Kidney epithelial cell (primary cell): ENCODE measurements around the gene BSG. TPM values are rescaled to one million over a fixed set of nuclear protein-coding genes. Genes with fewer than 3 reads are reported as not detected.
A peak's percentile ranks its signal among the peaks of the same experiment; 100 is the strongest.

Source experiments
- DNase-seq: peaks from one replicate; pipeline ENCODE4 v3.0.0-alpha.2; 2010; ENCODE audit warnings: low read depth
- H3K27me3 ChIP-seq: 2 replicates; pipeline ENCODE4 v1.6.0; 2011; ENCODE audit warnings: low read length; ENCODE audit not compliant: control insufficient read depth, insufficient read depth
- H3K36me3 ChIP-seq: 2 replicates; pipeline ENCODE4 v1.5.1; 2011; ENCODE audit warnings: low read length; ENCODE audit not compliant: control insufficient read depth, insufficient read depth
- H3K4me3 ChIP-seq: 2 replicates; pipeline ENCODE4 v1.5.1; 2011; ENCODE audit warnings: low read depth, mild to moderate bottlenecking, control low read depth, low read length
- CTCF ChIP-seq: IDR thresholded peaks from 2 replicates; pipeline ENCODE4 v1.5.1; 2011; ENCODE audit warnings: mild to moderate bottlenecking, moderate library complexity, low read length, control low read depth, inconsistent platforms; ENCODE audit not compliant: insufficient read depth, poor library complexity, severe bottlenecking
- total RNA-seq: library from RNA; depleted of rRNA; stranded (reverse); fragments of >200 nt; gene quantifications from 2 replicates; pipeline ENCODE4 v1.2.3, GENCODE V29; 2015

BSG gene
- total RNA-seq, 1 donor from 2014 or later = 838 TPM

GRCh38 chr19:566844-567243 is 5.6 kb upstream of the BSG start:
- TF ChIP-seq CTCF = no peak
- no peak overlapping the region for H3K4me3 ChIP-seq

DNA sequence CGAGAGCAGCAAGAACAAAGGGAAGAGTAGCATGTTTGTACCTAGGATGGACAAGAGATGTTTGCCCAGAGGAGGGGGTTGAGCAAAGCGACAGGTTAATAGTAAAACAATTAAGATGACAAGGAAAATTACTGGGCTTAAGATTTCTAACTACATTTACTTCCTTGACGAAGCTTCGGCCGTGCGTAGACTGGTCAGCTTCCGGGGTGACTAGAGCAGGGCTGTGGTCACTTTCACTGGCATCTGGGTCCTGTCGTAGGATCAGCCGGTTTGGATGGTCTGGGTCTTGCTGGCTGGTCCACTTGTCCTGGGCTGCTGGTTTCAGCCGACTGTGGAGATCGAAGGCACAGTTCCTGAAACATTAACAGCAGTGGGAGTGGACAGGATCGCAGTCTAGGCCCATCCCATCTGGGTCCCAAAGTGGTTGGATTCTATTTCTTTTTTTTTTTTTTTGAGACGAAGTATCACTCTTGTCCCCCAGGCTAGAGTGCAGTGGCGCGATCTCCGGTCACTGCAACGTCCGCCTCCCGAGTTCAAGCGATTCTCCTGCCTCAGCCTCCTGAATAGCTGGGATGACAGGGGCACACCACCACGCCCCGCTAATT is 5.0 kb upstream of the BSG start:
- no peaks in the 10 kb centered on the region for H3K36me3 ChIP-seq
- DNase-seq = no peak
- no peak for TF ChIP-seq CTCF
- no peak overlapping the region for H3K4me3 ChIP-seq
- no peaks in the 10 kb centered on the region for H3K27me3 ChIP-seq

More at GRCh38 chr19:566844-567243, 5.6 kb upstream of the BSG start:
- Histone ChIP-seq H3K27me3 (no peaks in the 10 kb centered on the region), H3K36me3 (no peaks in the 10 kb centered on the region)
- DNase-seq = no peak

- H3K36me3 ChIP-seq = no peaks in the 10 kb centered on the region
- no peak overlapping the region for H3K4me3 ChIP-seq
- no peak for DNase-seq
- no peak for TF ChIP-seq CTCF
- no peaks in the 10 kb centered on the region for H3K27me3 ChIP-seq
These were observed 2.1 kb upstream of the BSG start for GRCh38 chr19:570251-570686.

DNA sequence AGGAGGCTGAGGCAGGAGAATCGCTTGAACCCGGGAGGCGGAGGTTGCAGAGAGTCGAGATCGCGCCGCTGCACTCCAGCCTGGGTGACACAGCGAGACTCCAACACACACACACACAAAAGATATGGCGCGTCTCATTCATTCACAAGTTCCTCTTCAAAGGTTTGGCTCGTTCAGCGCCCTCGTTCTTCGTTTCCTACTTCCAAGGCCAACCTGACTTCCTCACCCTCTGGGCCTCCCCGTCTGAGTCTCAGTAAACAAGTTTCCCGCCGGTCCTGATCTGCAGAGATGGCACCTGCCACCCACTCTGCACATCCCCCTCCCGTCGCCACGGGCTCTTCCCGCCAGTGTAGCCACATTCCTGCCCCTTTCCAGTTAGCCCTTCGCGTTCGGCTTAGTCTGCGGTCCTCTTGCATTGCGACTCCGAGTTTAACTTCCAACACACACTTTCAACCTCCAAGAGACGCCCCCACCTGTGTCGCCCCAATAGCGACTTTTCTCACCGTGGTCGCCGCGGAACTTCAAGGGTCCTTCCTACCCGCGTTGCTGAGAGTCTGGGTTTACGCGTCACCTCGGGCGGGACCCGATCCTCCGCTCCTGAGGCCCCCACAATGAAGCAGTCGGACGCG is 1.3 kb upstream of the BSG start:
- peak overlapping the region; percentile 56 for H3K4me3 ChIP-seq
- no peak for TF ChIP-seq CTCF
- no peak for DNase-seq
- H3K36me3 ChIP-seq = no peaks in the 10 kb centered on the region
- H3K27me3 ChIP-seq = no peaks in the 10 kb centered on the region

DNA sequence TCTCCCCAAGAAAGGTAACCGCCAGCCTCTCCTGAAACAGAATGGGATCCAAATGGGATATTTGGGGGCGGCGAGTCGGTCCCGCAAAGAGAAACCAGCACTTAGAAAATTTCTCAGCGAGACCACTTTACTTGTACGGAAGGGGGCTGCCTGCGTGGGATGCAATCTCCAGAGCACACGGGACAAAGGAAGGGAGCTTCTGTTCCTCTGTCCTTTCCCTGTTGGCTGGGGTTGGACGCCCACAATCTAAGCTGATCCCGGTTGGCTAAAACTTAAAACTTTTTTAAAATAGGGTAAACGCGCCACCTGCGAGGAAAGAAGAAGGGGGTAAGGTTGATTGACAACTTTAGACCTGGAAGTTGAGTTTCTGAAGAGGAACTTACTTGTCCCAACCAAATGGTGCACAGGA is 826 bp upstream of the BSG start:
- H3K36me3 ChIP-seq = no peaks in the 10 kb centered on the region
- TF ChIP-seq CTCF = no peak
- H3K27me3 ChIP-seq = no peaks in the 10 kb centered on the region
- H3K4me3 ChIP-seq = peak overlapping the region; percentile 56
- no peak for DNase-seq
